Neural crest cell (in vitro differentiated cells): Measurements from ENCODE around the gene ZNF490. TPM values are rescaled to one million over a fixed set of nuclear protein-coding genes. Genes with fewer than 3 reads are reported as not detected.

ENCODE experiments used
- DNase-seq: peaks from one replicate; pipeline ENCODE4 v3.0.0; 2021; ENCODE audit warnings: low read depth, mixed read lengths, low spot score
- H3K27ac Mint-ChIP-seq: one replicate; pipeline ENCODE4 v1.8.0; 2021; ENCODE audit warnings: mild to moderate bottlenecking, mixed read lengths; ENCODE audit not compliant: unreplicated experiment
- H3K27me3 Mint-ChIP-seq: 2 replicates; pipeline ENCODE4 v1.8.0; 2021; ENCODE audit warnings: low read depth, mild to moderate bottlenecking, mixed read lengths
- H3K36me3 Mint-ChIP-seq: 2 replicates; pipeline ENCODE4 v1.8.0; 2021; ENCODE audit warnings: low read depth, mild to moderate bottlenecking, mixed read lengths
- H3K4me1 Mint-ChIP-seq: 2 replicates; pipeline ENCODE4 v1.8.0; 2021; ENCODE audit warnings: mixed read lengths
- H3K4me3 Mint-ChIP-seq: one replicate; pipeline ENCODE4 v1.8.0; 2021; ENCODE audit warnings: mild to moderate bottlenecking, mixed read lengths
- H3K9me3 Mint-ChIP-seq: 2 replicates; pipeline ENCODE4 v1.8.0; 2021; ENCODE audit warnings: mixed read lengths
- CTCF ChIP-seq: fragments of 200-600 bp; sonication (generic); conservative IDR thresholded peaks from 2 replicates; pipeline ENCODE4 v1.5.0; 2021; ENCODE audit warnings: antibody characterized with exemption, mild to moderate bottlenecking
- total RNA-seq: library from RNA; stranded (reverse); gene quantifications from 2 replicates; pipeline ENCODE4 v1.2.1, GENCODE V29; 2021

The ZNF490 gene
- total RNA-seq, 1 donor from 2014 or later: 12.2 TPM

- Mint-ChIP-seq H3K9me3 (peaks cover 3% of the 10 kb centered on the region), H3K4me1 (peaks cover 6% of the 10 kb centered on the region), H3K27ac (no peak overlapping the region), H3K36me3 (peaks cover 9% of the 10 kb centered on the region), H3K27me3 (peaks cover 4% of the 10 kb centered on the region), H3K4me3 (no peak overlapping the region)
- DNase-seq: no peak
- no peak for TF ChIP-seq CTCF
Measured at GRCh38 chr19:12642506-12642905, 31.9 kb upstream of the ZNF490 start.

DNA sequence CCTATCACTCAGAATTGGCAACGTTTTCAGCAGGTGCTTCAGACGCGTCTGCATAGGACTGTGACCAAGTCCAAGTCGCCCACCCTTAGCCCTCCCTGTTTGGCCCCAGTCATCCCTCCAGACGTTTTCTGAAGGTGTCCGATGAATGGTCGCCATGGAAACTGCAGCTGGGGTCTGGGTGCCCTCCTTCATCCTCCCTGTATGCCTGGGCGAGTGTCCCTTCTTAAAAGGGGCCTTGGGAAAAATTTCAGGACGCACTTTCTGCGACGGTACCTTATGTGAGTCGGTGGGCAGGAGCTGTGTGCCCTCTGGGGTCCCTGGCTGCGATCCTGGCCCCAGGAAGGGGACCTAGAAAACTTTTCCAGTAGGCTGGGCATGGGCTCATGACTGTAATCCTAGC, 30.8 kb upstream of the ZNF490 start:
- DNase-seq: no peak
- peaks cover 11% of the 10 kb centered on the region for H3K36me3 Mint-ChIP-seq
- peaks cover 3% of the 10 kb centered on the region for H3K9me3 Mint-ChIP-seq
- peaks cover 4% of the 10 kb centered on the region for H3K27me3 Mint-ChIP-seq
- H3K27ac Mint-ChIP-seq: no peak overlapping the region
- no peak overlapping the region for H3K4me3 Mint-ChIP-seq
- TF ChIP-seq CTCF: no peak
- peaks cover 6% of the 10 kb centered on the region for H3K4me1 Mint-ChIP-seq

GRCh38 chr19:12639901-12640613, 29.4 kb upstream of the ZNF490 start:
- Mint-ChIP-seq H3K9me3 (peaks cover 3% of the 10 kb centered on the region), H3K36me3 (peaks cover 8% of the 10 kb centered on the region), H3K4me3 (peak overlapping the region; percentile 42), H3K4me1 (peaks cover 6% of the 10 kb centered on the region), H3K27me3 (peaks cover 4% of the 10 kb centered on the region), H3K27ac (no peak overlapping the region)
- peak; percentile 83 for DNase-seq
- TF ChIP-seq CTCF: peak; percentile 83

DNA sequence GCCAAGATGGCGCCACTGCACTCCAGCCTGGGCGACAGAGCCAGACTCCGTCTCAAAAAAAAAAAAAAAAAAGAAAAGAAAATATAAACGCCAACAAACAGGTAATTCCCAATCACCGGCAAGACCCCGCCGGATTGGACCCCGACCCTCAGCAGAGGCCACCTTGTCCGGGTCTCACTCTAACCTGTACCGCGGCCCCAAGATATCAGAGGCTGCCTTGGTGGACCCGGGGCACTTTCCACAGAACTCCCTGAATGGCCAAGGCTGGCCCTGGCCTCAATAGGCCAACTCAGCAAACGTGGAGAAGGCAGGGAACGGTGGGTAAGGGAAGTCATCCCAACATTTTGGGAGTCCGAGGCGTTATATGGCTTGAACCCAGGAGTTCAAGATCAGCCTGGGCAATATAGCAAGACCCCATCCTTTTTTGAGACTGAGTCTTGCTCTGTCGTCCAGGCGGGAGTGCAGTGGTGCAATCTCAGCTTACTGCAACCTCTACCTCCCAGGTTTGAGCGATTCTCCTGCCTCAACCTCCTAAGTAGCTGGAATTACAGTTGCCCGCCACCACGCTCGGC, 28.1 kb upstream of the ZNF490 start:
- peaks cover 6% of the 10 kb centered on the region for H3K4me1 Mint-ChIP-seq
- peaks cover 8% of the 10 kb centered on the region for H3K36me3 Mint-ChIP-seq
- TF ChIP-seq CTCF: no peak
- peaks cover 3% of the 10 kb centered on the region for H3K9me3 Mint-ChIP-seq
- peaks cover 4% of the 10 kb centered on the region for H3K27me3 Mint-ChIP-seq
- H3K27ac Mint-ChIP-seq: no peak overlapping the region
- DNase-seq: no peak
- H3K4me3 Mint-ChIP-seq: no peak overlapping the region

- no peak for TF ChIP-seq CTCF
Measured at GRCh38 chr19:12636631-12637030, 26.0 kb upstream of the ZNF490 start.

More at GRCh38 chr19:12636631-12637030, 26.0 kb upstream of the ZNF490 start:
- no peak for DNase-seq
- Mint-ChIP-seq H3K9me3 (peaks cover 3% of the 10 kb centered on the region), H3K4me1 (peaks cover 6% of the 10 kb centered on the region), H3K27me3 (peaks cover 4% of the 10 kb centered on the region), H3K27ac (no peak overlapping the region), H3K4me3 (no peak overlapping the region), H3K36me3 (peaks cover 14% of the 10 kb centered on the region)
